ENCODE data around the gene NUP50.

DNA sequence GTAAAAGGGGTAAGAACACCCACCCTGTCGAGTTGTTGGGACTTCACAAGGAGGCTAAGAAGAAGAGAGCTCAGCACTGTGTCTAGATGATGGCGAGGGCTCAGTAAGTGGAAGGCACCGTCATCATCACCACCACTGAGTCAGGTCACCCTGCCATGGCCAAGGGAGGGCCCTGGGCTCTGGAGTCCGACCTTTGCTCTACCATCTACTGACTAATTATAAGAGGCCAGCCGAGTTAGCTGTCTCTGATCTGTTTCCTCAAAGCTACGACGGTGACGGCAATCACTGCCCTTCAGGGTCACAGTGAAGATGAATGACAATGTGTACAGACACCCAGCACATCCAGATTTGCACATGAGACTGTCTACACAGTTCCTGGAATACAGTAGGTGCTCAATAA, 47.7 kb downstream of the NUP50 start:
- TF ChIP-seq EZH2 (IDR thresholded peaks at IDR 0.05; ENCODE audit: low read length) = no peak
- TF ChIP-seq, protein P1, sequence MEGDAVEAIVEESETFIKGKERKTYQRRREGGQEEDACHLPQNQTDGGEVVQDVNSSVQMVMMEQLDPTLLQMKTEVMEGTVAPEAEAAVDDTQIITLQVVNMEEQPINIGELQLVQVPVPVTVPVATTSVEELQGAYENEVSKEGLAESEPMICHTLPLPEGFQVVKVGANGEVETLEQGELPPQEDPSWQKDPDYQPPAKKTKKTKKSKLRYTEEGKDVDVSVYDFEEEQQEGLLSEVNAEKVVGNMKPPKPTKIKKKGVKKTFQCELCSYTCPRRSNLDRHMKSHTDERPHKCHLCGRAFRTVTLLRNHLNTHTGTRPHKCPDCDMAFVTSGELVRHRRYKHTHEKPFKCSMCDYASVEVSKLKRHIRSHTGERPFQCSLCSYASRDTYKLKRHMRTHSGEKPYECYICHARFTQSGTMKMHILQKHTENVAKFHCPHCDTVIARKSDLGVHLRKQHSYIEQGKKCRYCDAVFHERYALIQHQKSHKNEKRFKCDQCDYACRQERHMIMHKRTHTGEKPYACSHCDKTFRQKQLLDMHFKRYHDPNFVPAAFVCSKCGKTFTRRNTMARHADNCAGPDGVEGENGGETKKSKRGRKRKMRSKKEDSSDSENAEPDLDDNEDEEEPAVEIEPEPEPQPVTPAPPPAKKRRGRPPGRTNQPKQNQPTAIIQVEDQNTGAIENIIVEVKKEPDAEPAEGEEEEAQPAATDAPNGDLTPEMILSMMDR (optimal IDR thresholded peaks at IDR 0.05 in 1 of 3, IDR thresholded peaks at IDR 0.05 in 1 of 3, conservative IDR thresholded peaks at IDR 0.05 in 1 of 3; ENCODE audit: extremely low read depth in 1 of 3, insufficient read depth in 2 of 3, low read length in 3 of 3) = no peak
